Liver (tissue), 3 donors: ENCODE measurements around the gene UGCG.

Source experiments
- GABPA ChIP-seq, 2 donors: IDR thresholded peaks in 1 of 2; conservative IDR thresholded peaks in 1 of 2; 2 replicates each; pipeline ENCODE4 v1.6.1; 2016; ENCODE audit warnings: antibody characterized with exemption in 2 of 2, mild to moderate bottlenecking in 1 of 2, moderate library complexity in 1 of 2
- TF ChIP-seq, protein P1 (sequence below): IDR thresholded peaks from 2 replicates; pipeline ENCODE4 v1.6.1; 2016; ENCODE audit warnings: antibody characterized with exemption, mild to moderate bottlenecking
- TF ChIP-seq, protein P2 (sequence below): IDR thresholded peaks from 2 replicates; pipeline ENCODE4 v1.6.1; 2016; ENCODE audit warnings: antibody characterized with exemption
- TF ChIP-seq, protein P3 (sequence below): fragments of 150-350 bp; IDR thresholded peaks from 2 replicates; pipeline ENCODE4 v1.5.1; 2017; ENCODE audit warnings: improper control_type of control experiment, low read depth, low read length; ENCODE audit not compliant: missing input control
- TF ChIP-seq, protein P4 (sequence below): IDR thresholded peaks from 2 replicates; pipeline ENCODE4 v1.6.1; 2016; ENCODE audit warnings: antibody characterized with exemption
- donor health status: healthy.
- donor health status: healthy.

DNA sequence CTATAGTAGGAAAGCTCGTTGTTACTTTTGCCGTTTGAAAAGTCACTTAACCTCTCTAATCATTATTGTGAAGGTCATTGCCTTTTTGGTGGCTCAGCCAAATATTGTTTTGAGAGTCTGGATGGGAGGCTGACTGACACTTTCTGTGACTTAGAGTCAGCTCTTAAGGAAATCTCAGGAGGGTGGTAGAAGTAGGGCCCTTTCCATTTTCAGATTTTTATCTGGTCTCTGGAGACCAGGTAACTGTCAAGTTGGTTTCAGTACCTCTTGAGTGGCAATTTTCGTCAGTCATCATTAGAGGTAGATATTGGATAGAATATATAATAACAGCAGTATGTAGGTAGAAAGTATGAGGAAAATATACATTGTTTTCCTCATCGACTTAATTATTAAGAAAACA lies 23.3 kb downstream of the UGCG start:
- TF ChIP-seq, protein P1, sequence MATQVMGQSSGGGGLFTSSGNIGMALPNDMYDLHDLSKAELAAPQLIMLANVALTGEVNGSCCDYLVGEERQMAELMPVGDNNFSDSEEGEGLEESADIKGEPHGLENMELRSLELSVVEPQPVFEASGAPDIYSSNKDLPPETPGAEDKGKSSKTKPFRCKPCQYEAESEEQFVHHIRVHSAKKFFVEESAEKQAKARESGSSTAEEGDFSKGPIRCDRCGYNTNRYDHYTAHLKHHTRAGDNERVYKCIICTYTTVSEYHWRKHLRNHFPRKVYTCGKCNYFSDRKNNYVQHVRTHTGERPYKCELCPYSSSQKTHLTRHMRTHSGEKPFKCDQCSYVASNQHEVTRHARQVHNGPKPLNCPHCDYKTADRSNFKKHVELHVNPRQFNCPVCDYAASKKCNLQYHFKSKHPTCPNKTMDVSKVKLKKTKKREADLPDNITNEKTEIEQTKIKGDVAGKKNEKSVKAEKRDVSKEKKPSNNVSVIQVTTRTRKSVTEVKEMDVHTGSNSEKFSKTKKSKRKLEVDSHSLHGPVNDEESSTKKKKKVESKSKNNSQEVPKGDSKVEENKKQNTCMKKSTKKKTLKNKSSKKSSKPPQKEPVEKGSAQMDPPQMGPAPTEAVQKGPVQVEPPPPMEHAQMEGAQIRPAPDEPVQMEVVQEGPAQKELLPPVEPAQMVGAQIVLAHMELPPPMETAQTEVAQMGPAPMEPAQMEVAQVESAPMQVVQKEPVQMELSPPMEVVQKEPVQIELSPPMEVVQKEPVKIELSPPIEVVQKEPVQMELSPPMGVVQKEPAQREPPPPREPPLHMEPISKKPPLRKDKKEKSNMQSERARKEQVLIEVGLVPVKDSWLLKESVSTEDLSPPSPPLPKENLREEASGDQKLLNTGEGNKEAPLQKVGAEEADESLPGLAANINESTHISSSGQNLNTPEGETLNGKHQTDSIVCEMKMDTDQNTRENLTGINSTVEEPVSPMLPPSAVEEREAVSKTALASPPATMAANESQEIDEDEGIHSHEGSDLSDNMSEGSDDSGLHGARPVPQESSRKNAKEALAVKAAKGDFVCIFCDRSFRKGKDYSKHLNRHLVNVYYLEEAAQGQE = no peak
- TF ChIP-seq, protein P2, sequence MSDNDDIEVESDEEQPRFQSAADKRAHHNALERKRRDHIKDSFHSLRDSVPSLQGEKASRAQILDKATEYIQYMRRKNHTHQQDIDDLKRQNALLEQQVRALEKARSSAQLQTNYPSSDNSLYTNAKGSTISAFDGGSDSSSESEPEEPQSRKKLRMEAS = no peak
- TF ChIP-seq, protein P3, sequence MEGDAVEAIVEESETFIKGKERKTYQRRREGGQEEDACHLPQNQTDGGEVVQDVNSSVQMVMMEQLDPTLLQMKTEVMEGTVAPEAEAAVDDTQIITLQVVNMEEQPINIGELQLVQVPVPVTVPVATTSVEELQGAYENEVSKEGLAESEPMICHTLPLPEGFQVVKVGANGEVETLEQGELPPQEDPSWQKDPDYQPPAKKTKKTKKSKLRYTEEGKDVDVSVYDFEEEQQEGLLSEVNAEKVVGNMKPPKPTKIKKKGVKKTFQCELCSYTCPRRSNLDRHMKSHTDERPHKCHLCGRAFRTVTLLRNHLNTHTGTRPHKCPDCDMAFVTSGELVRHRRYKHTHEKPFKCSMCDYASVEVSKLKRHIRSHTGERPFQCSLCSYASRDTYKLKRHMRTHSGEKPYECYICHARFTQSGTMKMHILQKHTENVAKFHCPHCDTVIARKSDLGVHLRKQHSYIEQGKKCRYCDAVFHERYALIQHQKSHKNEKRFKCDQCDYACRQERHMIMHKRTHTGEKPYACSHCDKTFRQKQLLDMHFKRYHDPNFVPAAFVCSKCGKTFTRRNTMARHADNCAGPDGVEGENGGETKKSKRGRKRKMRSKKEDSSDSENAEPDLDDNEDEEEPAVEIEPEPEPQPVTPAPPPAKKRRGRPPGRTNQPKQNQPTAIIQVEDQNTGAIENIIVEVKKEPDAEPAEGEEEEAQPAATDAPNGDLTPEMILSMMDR = no peak
- TF ChIP-seq GABPA (IDR thresholded peaks at IDR 0.05 in 1 of 2, conservative IDR thresholded peaks at IDR 0.05 in 1 of 2) = no peak
- TF ChIP-seq, protein P4, sequence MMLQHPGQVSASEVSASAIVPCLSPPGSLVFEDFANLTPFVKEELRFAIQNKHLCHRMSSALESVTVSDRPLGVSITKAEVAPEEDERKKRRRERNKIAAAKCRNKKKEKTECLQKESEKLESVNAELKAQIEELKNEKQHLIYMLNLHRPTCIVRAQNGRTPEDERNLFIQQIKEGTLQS = no peak
